Ovary (tissue), 9 donors: ENCODE data around the gene DNAJB1. TPM values are rescaled to one million over a fixed set of nuclear protein-coding genes. Genes with fewer than 3 reads are reported as not detected.

ENCODE experiments used
- DNase-seq, 5 donors: peaks; one replicate each; pipeline ENCODE4 v3.0.0-alpha.2; 2019 to 2020
- H3K27ac ChIP-seq, 2 donors: fragments of 200-600 bp; one replicate each; pipeline versions ENCODE4 v1.5.1 to v1.8.0; 2019 to 2022
- H3K27me3 ChIP-seq: fragments of 200-600 bp; one replicate; pipeline ENCODE4 v1.8.0; 2022
- H3K36me3 ChIP-seq: fragments of 200-600 bp; sonication (generic); one replicate; pipeline ENCODE4 v1.5.1; 2019
- H3K4me1 ChIP-seq: one replicate; pipeline ENCODE4 v1.8.1; 2013; ENCODE audit warnings: mild to moderate bottlenecking, moderate library complexity; ENCODE audit not compliant: insufficient read depth
- H3K4me3 ChIP-seq: fragments of 200-600 bp; sonication (generic); one replicate; pipeline ENCODE4 v1.5.1; 2017
- H3K9me3 ChIP-seq, 2 donors: fragments of 200-600 bp in 1 of 2; sonication (generic) in 1 of 2; one replicate each; pipeline versions ENCODE4 v1.5.1 to v1.8.1; 2013 to 2019; ENCODE audit warnings: mild to moderate bottlenecking in 1 of 2, moderate library complexity in 1 of 2
- CTCF ChIP-seq, 3 donors: fragments of 450-650 bp in 2 of 3; fragments of 200-600 bp in 1 of 3; IDR thresholded peaks; one replicate each; pipeline versions ENCODE4 v1.5.1 to v1.8.0; 2016 to 2022; ENCODE audit warnings: antibody characterized with exemption in 3 of 3, mild to moderate bottlenecking in 1 of 3
- EP300 ChIP-seq: sonication (generic); formaldehyde crosslinking; IDR thresholded peaks from one replicate; pipeline ENCODE4 v1.6.1; 2017; ENCODE audit warnings: antibody characterized with exemption
- POLR2A ChIP-seq: fragments of 450-650 bp; IDR thresholded peaks from one replicate; pipeline ENCODE4 v1.6.1; 2017; ENCODE audit warnings: antibody characterized with exemption, mild to moderate bottlenecking, moderate library complexity
- WGBS, 3 donors: extraction: QIAGEN DNeasy Blood & Tissue Kit in 1 of 3; methylation state at CpG; one replicate each; pipeline versions ENCODE4 v1.1.5 to v1.1.7; 2013 to 2017; 5-methylcytosine and 5-hydroxymethylcytosine counted together
- intact Hi-C, 4 donors: fragments of 100-400 bp; cut with DNase I; formaldehyde crosslinking; loops; one replicate each; pipeline versions ENCODE4 v1.11.0 to v1.15.1; 2022 to 2023
- polyA plus RNA-seq, 2 donors: library from polyadenylated mRNA; stranded (reverse); fragments of 200-250 nt in 1 of 2; fragments of 350-450 nt in 1 of 2; fragmentation: Illumina TruSeq in 1 of 2; extraction: RNeasy Lipid Tissue Mini Kit (QIAGEN cat#74804) in 1 of 2; gene quantifications; one replicate each; pipeline ENCODE4 v1.2.3, GENCODE V29; 2013 to 2014
- total RNA-seq, 7 donors: library from RNA; depleted of rRNA in 2 of 7; stranded (reverse); fragments of >200 nt in 2 of 7; fragmentation: NEBNext Ultra II Directional in 3 of 7; extraction: Animal tissue kit (Norgen Biotek cat#: 25700) in 3 of 7; gene quantifications; one replicate each; pipeline versions ENCODE4 v1.1.0 to v1.2.4, GENCODE V29; 2016 to 2023
- donor health status: DM: no; HTN: no; CAD: no; lungs with moderate emphysema.
- donor health status: DM: no; HTN: no; CAD: no.
- donor health status: Bipolar disorder and iron deficiency.
- donor health status: DM: yes; HTN: yes; CAD: no.
- donor health status: DM: no; HTN: no; CAD: no.
- donor health status: DM: yes; HTN: yes; CAD: no.

The DNAJB1 gene
- total and polyA plus RNA-seq, 9 donors, result 52.4 to 151 (median 75.1) TPM

- 56 to 60% (median 59%) methylated on average over 6 of the region's 6 CpGs for WGBS, 3 donors
- no peak for DNase-seq
- H3K36me3 ChIP-seq, result no peaks in the 10 kb centered on the region
- H3K27me3 ChIP-seq, result no peaks in the 10 kb centered on the region
- no peaks in the 10 kb centered on the region for H3K9me3 ChIP-seq
- no peak for TF ChIP-seq POLR2A
- no peak for TF ChIP-seq CTCF (IDR thresholded peaks at IDR 0.05)
- no peak for TF ChIP-seq EP300
- intact Hi-C loops, result no loop called here
- no peak overlapping the region for H3K27ac ChIP-seq
- H3K4me1 ChIP-seq, result no peaks in the 10 kb centered on the region
- no peak overlapping the region for H3K4me3 ChIP-seq
These were observed 7.5 kb upstream of the DNAJB1 start for GRCh38 chr19:14525729-14526128.

- Histone ChIP-seq H3K4me1 (peaks cover 11% of the 10 kb centered on the region), H3K4me3 (no peak overlapping the region), H3K27me3 (no peaks in the 10 kb centered on the region), H3K27ac (no peak overlapping the region), H3K36me3 (no peaks in the 10 kb centered on the region), H3K9me3 (no peaks in the 10 kb centered on the region)
- no peak for DNase-seq
- no peak for TF ChIP-seq CTCF (IDR thresholded peaks at IDR 0.05)
- TF ChIP-seq EP300, result no peak
- TF ChIP-seq POLR2A, result no peak
- 91 to 93% (median 92%) methylated on average over 4 of the region's 4 CpGs for WGBS, 3 donors
- intact Hi-C loops, result no loop called here
These were observed 2.3 kb upstream of the DNAJB1 start for GRCh38 chr19:14520543-14520942.

GRCh38 chr19:14519860-14520407 lies 1.7 kb upstream of the DNAJB1 start:
- peak in 4 of 5 donors; percentile 33 to 62 (median 47) for DNase-seq
- TF ChIP-seq POLR2A (no peak), EP300 (no peak), CTCF (IDR thresholded peaks at IDR 0.05) (no peak)
- H3K27ac ChIP-seq, result peak overlapping the region; percentile 92 to 94
- no peaks in the 10 kb centered on the region for H3K36me3 ChIP-seq
- intact Hi-C loops, result no loop called here
- 46 to 51% (median 46%) methylated on average over 2 of the region's 2 CpGs for WGBS, 3 donors
- peaks cover 12% of the 10 kb centered on the region for H3K4me1 ChIP-seq
- no peaks in the 10 kb centered on the region for H3K9me3 ChIP-seq
- no peaks in the 10 kb centered on the region for H3K27me3 ChIP-seq
- H3K4me3 ChIP-seq, result no peak overlapping the region

GRCh38 chr19:14519245-14519859 lies 1.2 kb upstream of the DNAJB1 start:
- Histone ChIP-seq H3K4me3 (no peak overlapping the region), H3K9me3 (no peaks in the 10 kb centered on the region), H3K4me1 (peaks cover 12% of the 10 kb centered on the region), H3K27ac (peak overlapping the region; percentile 92 to 94), H3K27me3 (no peaks in the 10 kb centered on the region), H3K36me3 (no peaks in the 10 kb centered on the region)
- WGBS, 3 donors, result 81 to 83% (median 82%) methylated on average over 22 of the region's 22 CpGs
- intact Hi-C loops, result no loop called here
- no peak for TF ChIP-seq POLR2A
- TF ChIP-seq EP300, result no peak
- no peak for TF ChIP-seq CTCF (IDR thresholded peaks at IDR 0.05)
- DNase-seq, result peak; percentile 31 to 65 (median 61)
